MCF 10A (cell line): Measurements from ENCODE around the gene GADD45B. TPM values are rescaled to one million over a fixed set of nuclear protein-coding genes. Genes with fewer than 3 reads are reported as not detected.

Experiments
- BruUV-seq: library from RNA; stranded (reverse); fragments of 400-500 nt; replicated peaks from 2 replicates; lab custom pipeline; 2021; lab: Mats Ljungman, UMichigan
- CTCF ChIA-PET: fragments of 300-600 bp; sonication (Branson Sonifier 250); formaldehyde crosslinking; extraction: SDS; loops from one replicate; lab custom pipeline; 2021; ENCODE audit warnings: antibody characterized with exemption, inconsistent platforms; lab: Yijun Ruan, JAX
- POLR2A ChIA-PET: fragments of 300-600, 350-650 bp; sonication (Branson Sonifier 250); formaldehyde crosslinking; extraction: SDS; loops from one replicate; lab custom pipeline; 2020; ENCODE audit warnings: antibody characterized with exemption, inconsistent platforms; lab: Yijun Ruan, JAX
- DNase-seq: peaks from one replicate; pipeline ENCODE4 v3.0.0-alpha.2; 2018; ENCODE audit not compliant: unreplicated experiment
- H3K27ac Mint-ChIP-seq: one replicate; pipeline ENCODE4 v1.8.0; 2022; ENCODE audit warnings: mild to moderate bottlenecking, low read depth, mixed read lengths; ENCODE audit not compliant: unreplicated experiment
- H3K27me3 Mint-ChIP-seq: one replicate; pipeline ENCODE4 v1.8.0; 2022; ENCODE audit warnings: mixed read lengths; ENCODE audit not compliant: insufficient read depth, unreplicated experiment
- H3K36me3 Mint-ChIP-seq: one replicate; pipeline ENCODE4 v1.8.0; 2022; ENCODE audit warnings: mild to moderate bottlenecking, moderate library complexity, mixed read lengths; ENCODE audit not compliant: insufficient read depth, unreplicated experiment
- H3K4me1 Mint-ChIP-seq: one replicate; pipeline ENCODE4 v1.8.0; 2022; ENCODE audit warnings: mixed read lengths; ENCODE audit not compliant: insufficient read depth, unreplicated experiment
- H3K4me3 Mint-ChIP-seq: one replicate; pipeline ENCODE4 v1.8.0; 2022; ENCODE audit warnings: mild to moderate bottlenecking, moderate library complexity, mixed read lengths; ENCODE audit not compliant: unreplicated experiment
- H3K9me3 Mint-ChIP-seq: one replicate; pipeline ENCODE4 v1.8.0; 2022; ENCODE audit warnings: mixed read lengths; ENCODE audit not compliant: unreplicated experiment
- intact Hi-C: fragments of 100-400 bp; cut with micrococcal nuclease; formaldehyde crosslinking; loops from 2 replicates; pipeline ENCODE4 v1.14.1; 2022
- total RNA-seq: library from RNA; stranded (reverse); gene quantifications from 2 replicates; pipeline ENCODE4 v1.2.3, GENCODE V29; 2022
- TF ChIP-seq, protein P1 (sequence below): fragments of 200-600 bp; IDR thresholded peaks from one replicate; pipeline ENCODE4 v1.8.0; 2022; ENCODE audit warnings: antibody characterized with exemption, mild to moderate bottlenecking; ENCODE audit not compliant: unreplicated experiment

GADD45B gene
- total RNA-seq, 1 experiment from 2014 or later = 53.8 TPM

DNA sequence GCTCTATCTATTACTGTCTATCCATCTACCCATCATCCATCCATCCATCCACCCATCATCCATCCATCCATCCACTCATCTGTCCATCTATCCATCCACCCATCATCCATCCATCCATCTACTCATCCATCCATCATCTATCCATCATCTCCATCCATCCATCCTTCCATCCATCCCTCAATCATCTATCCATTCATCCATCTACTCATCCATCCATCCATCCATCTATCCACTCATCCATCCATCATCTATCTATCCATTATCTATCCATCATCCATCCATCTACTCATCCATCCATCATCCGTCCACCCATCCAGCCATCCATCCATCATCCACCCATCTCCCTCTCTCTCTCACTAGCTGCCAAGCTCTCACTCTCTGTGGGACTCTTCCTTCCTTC is 35.4 kb upstream of the GADD45B start:
- no peak overlapping the region for H3K4me3 Mint-ChIP-seq
- H3K27ac Mint-ChIP-seq = peak overlapping the region; percentile 1
- peaks cover 34% of the 10 kb centered on the region for H3K36me3 Mint-ChIP-seq
- H3K9me3 Mint-ChIP-seq = peaks cover 8% of the 10 kb centered on the region
- DNase-seq = no peak
- BruUV-seq = no TSS peak
- intact Hi-C loops = no loop called here
- H3K27me3 Mint-ChIP-seq = no peaks in the 10 kb centered on the region
- no peaks in the 10 kb centered on the region for H3K4me1 Mint-ChIP-seq
- TF ChIP-seq, protein P1, sequence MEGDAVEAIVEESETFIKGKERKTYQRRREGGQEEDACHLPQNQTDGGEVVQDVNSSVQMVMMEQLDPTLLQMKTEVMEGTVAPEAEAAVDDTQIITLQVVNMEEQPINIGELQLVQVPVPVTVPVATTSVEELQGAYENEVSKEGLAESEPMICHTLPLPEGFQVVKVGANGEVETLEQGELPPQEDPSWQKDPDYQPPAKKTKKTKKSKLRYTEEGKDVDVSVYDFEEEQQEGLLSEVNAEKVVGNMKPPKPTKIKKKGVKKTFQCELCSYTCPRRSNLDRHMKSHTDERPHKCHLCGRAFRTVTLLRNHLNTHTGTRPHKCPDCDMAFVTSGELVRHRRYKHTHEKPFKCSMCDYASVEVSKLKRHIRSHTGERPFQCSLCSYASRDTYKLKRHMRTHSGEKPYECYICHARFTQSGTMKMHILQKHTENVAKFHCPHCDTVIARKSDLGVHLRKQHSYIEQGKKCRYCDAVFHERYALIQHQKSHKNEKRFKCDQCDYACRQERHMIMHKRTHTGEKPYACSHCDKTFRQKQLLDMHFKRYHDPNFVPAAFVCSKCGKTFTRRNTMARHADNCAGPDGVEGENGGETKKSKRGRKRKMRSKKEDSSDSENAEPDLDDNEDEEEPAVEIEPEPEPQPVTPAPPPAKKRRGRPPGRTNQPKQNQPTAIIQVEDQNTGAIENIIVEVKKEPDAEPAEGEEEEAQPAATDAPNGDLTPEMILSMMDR = no peak
- CTCF ChIA-PET = interaction anchor here (0.6 kb wide), 2 partner anchors 28 to 143 kb away, joined by 3 read pairs; no protein-coding TSS in a partner anchor
- POLR2A ChIA-PET = interaction anchor here (0.5 kb wide), 1 partner anchor 21 kb away, joined by 3 read pairs; no protein-coding TSS in a partner anchor

- H3K27ac Mint-ChIP-seq = no peak overlapping the region
- peaks cover 30% of the 10 kb centered on the region for H3K36me3 Mint-ChIP-seq
- no peaks in the 10 kb centered on the region for H3K27me3 Mint-ChIP-seq
- ChIA-PET CTCF (interaction anchor here (0.6 kb wide), 1 partner anchor 27 kb away, joined by 3 read pairs; no protein-coding TSS in a partner anchor), POLR2A (interaction anchor here (0.5 kb wide), 1 partner anchor 20 kb away, joined by 3 read pairs; no protein-coding TSS in a partner anchor)
- TF ChIP-seq, protein P1 = no peak
- no peaks in the 10 kb centered on the region for H3K4me1 Mint-ChIP-seq
- H3K9me3 Mint-ChIP-seq = peaks cover 8% of the 10 kb centered on the region
- no TSS peak for BruUV-seq
- no peak for DNase-seq
- intact Hi-C loops = no loop called here
- H3K4me3 Mint-ChIP-seq = no peak overlapping the region
Measured at GRCh38 chr19:2441096-2441752, 34.7 kb upstream of the GADD45B start.

DNA sequence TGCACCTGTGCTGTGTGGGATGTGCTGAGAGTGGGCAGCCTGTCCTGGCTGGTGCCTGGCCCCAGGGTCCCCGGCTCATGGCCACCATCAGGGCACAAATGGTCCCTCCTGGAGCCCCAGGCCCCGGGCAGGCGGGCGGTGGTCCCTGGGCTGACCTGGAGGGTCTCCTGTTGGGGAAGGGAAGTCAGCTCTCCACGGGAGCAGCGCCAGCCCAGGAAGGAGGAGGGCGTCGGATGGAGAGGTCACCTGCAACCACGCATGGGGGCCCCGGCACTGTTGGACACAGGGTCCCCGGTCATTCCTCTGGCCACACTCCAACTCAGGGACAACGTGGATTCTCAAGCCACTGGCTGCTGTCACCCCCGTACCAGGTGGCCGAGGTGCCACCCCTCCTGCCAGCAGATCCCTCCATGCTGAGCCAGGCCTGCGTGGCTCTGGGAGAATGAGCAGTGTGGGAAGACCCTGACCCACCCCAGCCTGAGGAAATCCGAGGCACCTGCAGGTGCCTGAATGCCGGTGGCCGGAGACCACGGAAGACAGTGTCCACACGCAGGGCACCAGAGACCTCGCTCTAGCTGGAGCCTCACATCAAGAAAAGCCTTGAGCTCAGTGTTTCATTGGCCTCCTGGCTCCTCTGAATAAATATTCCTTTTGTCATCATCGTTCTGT is 32.7 kb upstream of the GADD45B start:
- intact Hi-C loops = no loop called here
- TF ChIP-seq, protein P1 = no peak
- no TSS peak for BruUV-seq
- POLR2A ChIA-PET = interaction anchor here (1.1 kb wide), 1 partner anchor 16 kb away, joined by 5 read pairs; the partner anchor contains the start of gene TIMM13
- Mint-ChIP-seq H3K4me1 (no peaks in the 10 kb centered on the region), H3K27me3 (no peaks in the 10 kb centered on the region), H3K9me3 (peaks cover 8% of the 10 kb centered on the region), H3K27ac (no peak overlapping the region), H3K36me3 (peaks cover 22% of the 10 kb centered on the region), H3K4me3 (no peak overlapping the region)
- CTCF ChIA-PET = no interaction called here
- DNase-seq = no peak

DNA sequence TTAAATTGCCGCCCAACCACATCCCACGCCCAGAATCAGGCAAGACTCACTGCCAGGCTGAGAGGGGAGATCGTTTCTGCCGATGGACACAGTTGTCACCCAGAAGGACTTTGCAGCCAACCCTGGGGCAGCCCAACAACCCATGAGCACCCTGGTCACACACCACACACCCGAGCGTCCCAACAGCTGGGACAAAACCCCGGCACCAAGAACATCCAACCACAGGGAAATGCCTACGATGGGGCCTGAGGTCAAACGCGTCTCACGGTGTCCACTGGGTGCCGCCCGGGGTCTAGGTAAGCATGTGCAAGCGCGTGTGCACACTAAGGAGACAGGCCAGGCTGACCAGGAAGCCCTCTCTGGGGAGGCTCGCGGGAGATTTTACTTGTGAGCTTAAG is 32.1 kb upstream of the GADD45B start:
- peaks cover 8% of the 10 kb centered on the region for H3K9me3 Mint-ChIP-seq
- no peaks in the 10 kb centered on the region for H3K4me1 Mint-ChIP-seq
- BruUV-seq = no TSS peak

More for the DNA sequence above, 32.1 kb upstream of the GADD45B start:
- no peaks in the 10 kb centered on the region for H3K27me3 Mint-ChIP-seq
- H3K27ac Mint-ChIP-seq = no peak overlapping the region
- no peak for DNase-seq
- ChIA-PET POLR2A (interaction anchor here (1.1 kb wide), 1 partner anchor 16 kb away, joined by 5 read pairs; the partner anchor contains the start of gene TIMM13), CTCF (no interaction called here)
- intact Hi-C loops = no loop called here
- TF ChIP-seq, protein P1 = no peak
- H3K4me3 Mint-ChIP-seq = no peak overlapping the region
- peaks cover 24% of the 10 kb centered on the region for H3K36me3 Mint-ChIP-seq
